Neural progenitor cell (in vitro differentiated cells): ENCODE data around the gene SCARF1. TPM values are rescaled to one million over a fixed set of nuclear protein-coding genes. Genes with fewer than 3 reads are reported as not detected.

Source experiments
- DNase-seq: peaks from one replicate; pipeline ENCODE4 v3.0.0-alpha.2; 2016; ENCODE audit warnings: low spot score
- H2AFZ ChIP-seq: fragments of 200-600 bp; sonication (generic); replicated peaks from 2 replicates; pipeline ENCODE4 v1.6.1; 2016; ENCODE audit warnings: antibody characterized with exemption
- H3F3A ChIP-seq: fragments of 200-600 bp; sonication (generic); 2 replicates; pipeline ENCODE4 v1.6.1; 2016; ENCODE audit warnings: antibody characterized with exemption, low read depth
- H3K27ac ChIP-seq: fragments of 200-600 bp; sonication (generic); 2 replicates; pipeline ENCODE4 v1.5.1; 2016; ENCODE audit warnings: mild to moderate bottlenecking
- H3K27me3 ChIP-seq: fragments of 200-600 bp; sonication (generic); 2 replicates; pipeline ENCODE4 v1.6.1; 2016; ENCODE audit warnings: mild to moderate bottlenecking, moderate library complexity
- H3K36me3 ChIP-seq: fragments of 200-600 bp; sonication (generic); 2 replicates; pipeline ENCODE4 v1.5.1; 2016
- H3K4me1 ChIP-seq: fragments of 200-600 bp; sonication (generic); 2 replicates; pipeline ENCODE4 v1.6.1; 2016; ENCODE audit warnings: mixed run types
- H3K4me2 ChIP-seq: fragments of 200-600 bp; sonication (generic); 2 replicates; pipeline ENCODE4 v1.6.1; 2016
- H3K4me3 ChIP-seq: fragments of 200-600 bp; sonication (generic); 2 replicates; pipeline ENCODE4 v1.5.1; 2016
- H3K79me2 ChIP-seq: fragments of 200-600 bp; sonication (generic); 2 replicates; pipeline ENCODE4 v1.6.1; 2016; ENCODE audit warnings: low read depth
- H3K9ac ChIP-seq: fragments of 200-600 bp; sonication (generic); 2 replicates; pipeline ENCODE4 v1.6.1; 2016
- H3K9me3 ChIP-seq: fragments of 200-600 bp; sonication (generic); 2 replicates; pipeline ENCODE4 v1.5.1; 2016; ENCODE audit warnings: low read depth
- H4K20me1 ChIP-seq: fragments of 200-600 bp; sonication (generic); 2 replicates; pipeline ENCODE4 v1.6.1; 2016; ENCODE audit warnings: low read depth
- H3K27ac Mint-ChIP-seq: 3 replicates; pipeline ENCODE4 v1.8.0; 2021; ENCODE audit warnings: mixed read lengths
- H3K27me3 Mint-ChIP-seq: 2 replicates; pipeline ENCODE4 v1.8.0; 2022; ENCODE audit warnings: low read depth, mild to moderate bottlenecking, inconsistent platforms, moderate library complexity, mixed read lengths; ENCODE audit not compliant: insufficient read depth
- H3K36me3 Mint-ChIP-seq: 3 replicates; pipeline ENCODE4 v1.8.0; 2021; ENCODE audit warnings: mixed read lengths
- H3K4me1 Mint-ChIP-seq: 3 replicates; pipeline ENCODE4 v1.8.0; 2021; ENCODE audit warnings: mixed read lengths
- H3K4me3 Mint-ChIP-seq: 3 replicates; pipeline ENCODE4 v1.8.0; 2021; ENCODE audit warnings: mild to moderate bottlenecking, moderate library complexity, mixed read lengths
- H3K9me3 Mint-ChIP-seq: 3 replicates; pipeline ENCODE4 v1.8.0; 2020; ENCODE audit warnings: mixed read lengths
- EZH2 ChIP-seq: fragments of 200-600 bp; sonication (generic); IDR thresholded peaks from 2 replicates; pipeline ENCODE4 v1.6.1; 2017; ENCODE audit warnings: antibody characterized with exemption, mild to moderate bottlenecking, moderate library complexity
- EZH2phosphoT487 ChIP-seq: fragments of 200-600 bp; sonication (generic); IDR thresholded peaks from 2 replicates; pipeline ENCODE4 v1.6.1; 2017; ENCODE audit warnings: antibody characterized with exemption
- total RNA-seq: library from RNA; depleted of rRNA; stranded (reverse); fragments of >200 nt; gene quantifications from 2 replicates; pipeline ENCODE4 v1.2.3, GENCODE V29; 2015; ENCODE audit warnings: low replicate concordance
- TF ChIP-seq, protein P1 (sequence below): fragments of 200-600 bp; sonication (generic); IDR thresholded peaks from 2 replicates; pipeline ENCODE4 v1.5.1; 2017; ENCODE audit warnings: antibody characterized with exemption, mild to moderate bottlenecking

SCARF1 gene
- total RNA-seq, 1 donor from 2014 or later = not detected

DNA sequence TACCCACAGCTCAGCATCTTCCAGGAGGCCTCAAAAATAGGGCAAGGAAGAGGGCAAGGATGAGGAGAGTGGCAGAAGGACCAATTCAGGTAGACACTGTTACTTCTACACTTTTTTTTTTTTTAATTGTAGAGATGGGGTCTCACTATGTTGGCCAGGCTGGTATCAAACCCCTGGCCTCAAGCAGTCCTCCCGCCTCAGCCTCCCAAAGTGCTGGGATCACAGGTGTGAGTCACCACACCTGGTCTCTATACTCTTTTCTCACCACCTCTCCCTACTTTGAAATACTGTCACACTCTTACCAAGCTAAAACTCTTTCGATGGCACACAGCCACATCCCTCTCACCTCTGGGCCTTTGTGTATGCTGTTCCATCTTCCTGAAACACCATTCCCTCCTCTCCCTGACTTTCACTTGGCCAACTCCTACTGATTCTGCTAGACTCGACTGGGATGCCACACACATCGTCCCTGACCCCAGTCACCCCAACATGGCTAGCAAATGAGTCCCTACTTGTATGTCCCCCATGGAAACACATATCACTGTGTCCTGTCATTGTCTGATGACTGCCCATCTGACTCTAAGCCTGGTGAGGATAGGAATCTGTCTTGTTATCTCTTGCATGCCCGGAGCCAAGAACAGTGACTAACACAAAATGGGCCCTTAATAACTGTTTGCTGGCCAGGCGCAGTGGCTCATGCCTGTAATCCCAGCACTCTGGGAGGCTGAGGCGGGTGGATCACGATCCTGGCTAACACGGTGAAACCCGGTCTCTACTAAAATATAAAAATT lies 9.7 kb downstream of the SCARF1 start:
- DNase-seq = no peak
- peaks cover 8% of the 10 kb centered on the region for H3F3A ChIP-seq
- Mint-ChIP-seq H3K4me3 (no peak overlapping the region), H3K27ac (no peak overlapping the region), H3K36me3 (no peaks in the 10 kb centered on the region), H3K4me1 (peaks cover 30% of the 10 kb centered on the region), H3K9me3 (no peaks in the 10 kb centered on the region), H3K27me3 (peaks cover 4% of the 10 kb centered on the region)
- no peak overlapping the region for H3K4me3 ChIP-seq
- H4K20me1 ChIP-seq = no peaks in the 10 kb centered on the region
- no peaks in the 10 kb centered on the region for H3K36me3 ChIP-seq
- H3K27me3 ChIP-seq = peaks cover 11% of the 10 kb centered on the region
- peaks cover 14% of the 10 kb centered on the region for H3K4me1 ChIP-seq
- no peak overlapping the region for H3K27ac ChIP-seq
- H3K9me3 ChIP-seq = no peaks in the 10 kb centered on the region
- H3K79me2 ChIP-seq = no peaks in the 10 kb centered on the region
- TF ChIP-seq, protein P1, sequence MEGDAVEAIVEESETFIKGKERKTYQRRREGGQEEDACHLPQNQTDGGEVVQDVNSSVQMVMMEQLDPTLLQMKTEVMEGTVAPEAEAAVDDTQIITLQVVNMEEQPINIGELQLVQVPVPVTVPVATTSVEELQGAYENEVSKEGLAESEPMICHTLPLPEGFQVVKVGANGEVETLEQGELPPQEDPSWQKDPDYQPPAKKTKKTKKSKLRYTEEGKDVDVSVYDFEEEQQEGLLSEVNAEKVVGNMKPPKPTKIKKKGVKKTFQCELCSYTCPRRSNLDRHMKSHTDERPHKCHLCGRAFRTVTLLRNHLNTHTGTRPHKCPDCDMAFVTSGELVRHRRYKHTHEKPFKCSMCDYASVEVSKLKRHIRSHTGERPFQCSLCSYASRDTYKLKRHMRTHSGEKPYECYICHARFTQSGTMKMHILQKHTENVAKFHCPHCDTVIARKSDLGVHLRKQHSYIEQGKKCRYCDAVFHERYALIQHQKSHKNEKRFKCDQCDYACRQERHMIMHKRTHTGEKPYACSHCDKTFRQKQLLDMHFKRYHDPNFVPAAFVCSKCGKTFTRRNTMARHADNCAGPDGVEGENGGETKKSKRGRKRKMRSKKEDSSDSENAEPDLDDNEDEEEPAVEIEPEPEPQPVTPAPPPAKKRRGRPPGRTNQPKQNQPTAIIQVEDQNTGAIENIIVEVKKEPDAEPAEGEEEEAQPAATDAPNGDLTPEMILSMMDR = no peak
- TF ChIP-seq EZH2 = no peak
- no peak for TF ChIP-seq EZH2phosphoT487
- no peak overlapping the region for H3K4me2 ChIP-seq
- no peak overlapping the region for H3K9ac ChIP-seq
- no peak overlapping the region for H2AFZ ChIP-seq

DNA sequence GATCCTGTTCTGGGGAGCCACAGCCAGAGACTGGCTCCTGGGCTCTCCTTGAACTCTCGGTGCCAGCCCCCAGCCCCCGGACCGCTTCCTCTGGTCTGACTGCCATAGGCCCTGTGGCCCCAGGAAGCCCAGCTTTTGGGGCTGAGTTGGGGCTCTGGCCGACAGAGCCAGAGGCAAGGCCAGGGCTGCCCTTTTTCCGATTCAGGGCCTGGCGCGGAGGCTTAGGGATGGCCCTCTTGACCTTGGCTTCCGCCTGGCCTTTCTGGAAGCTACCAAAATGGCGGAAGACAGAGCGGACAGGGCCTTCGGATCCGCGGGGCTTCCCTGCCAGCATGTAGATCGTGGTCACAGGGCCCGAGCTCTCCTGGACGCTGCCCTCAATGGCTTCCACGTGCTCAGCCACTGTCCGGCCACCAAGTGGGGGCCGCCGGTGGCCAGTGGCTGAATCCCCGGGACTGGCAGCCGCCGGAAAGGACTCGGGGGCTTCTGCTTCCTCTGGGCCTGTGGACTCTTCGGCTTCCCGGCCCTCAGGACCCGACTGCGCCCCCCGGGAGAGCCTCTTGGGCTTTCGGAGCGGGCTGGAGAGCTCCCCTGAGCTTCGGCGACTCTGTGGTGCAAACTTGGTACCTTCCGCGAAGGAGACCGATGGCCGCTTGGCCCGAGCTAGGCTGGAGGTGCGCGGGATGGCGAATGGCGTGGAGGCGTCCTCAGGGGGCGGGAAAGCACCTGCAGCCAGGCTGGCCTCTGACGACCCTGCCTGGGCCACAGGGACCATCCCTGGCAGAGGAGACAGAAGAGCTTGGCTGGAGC lies 10.5 kb downstream of the SCARF1 start:
- Histone ChIP-seq H4K20me1 (no peaks in the 10 kb centered on the region), H3K9ac (no peak overlapping the region), H3K27me3 (peaks cover 19% of the 10 kb centered on the region), H3K4me3 (no peak overlapping the region), H3K27ac (no peak overlapping the region), H3K4me2 (no peak overlapping the region), H3K36me3 (no peaks in the 10 kb centered on the region), H3K9me3 (no peaks in the 10 kb centered on the region), H3K79me2 (no peaks in the 10 kb centered on the region), H3K4me1 (peaks cover 14% of the 10 kb centered on the region), H2AFZ (no peak overlapping the region), H3F3A (peaks cover 14% of the 10 kb centered on the region)
- DNase-seq = no peak
- Mint-ChIP-seq H3K4me1 (peaks cover 33% of the 10 kb centered on the region), H3K27ac (no peak overlapping the region), H3K9me3 (no peaks in the 10 kb centered on the region), H3K36me3 (no peaks in the 10 kb centered on the region), H3K4me3 (no peak overlapping the region), H3K27me3 (peaks cover 4% of the 10 kb centered on the region)
- TF ChIP-seq EZH2 = no peak
- TF ChIP-seq, protein P1 = no peak
- TF ChIP-seq EZH2phosphoT487 = no peak

DNA sequence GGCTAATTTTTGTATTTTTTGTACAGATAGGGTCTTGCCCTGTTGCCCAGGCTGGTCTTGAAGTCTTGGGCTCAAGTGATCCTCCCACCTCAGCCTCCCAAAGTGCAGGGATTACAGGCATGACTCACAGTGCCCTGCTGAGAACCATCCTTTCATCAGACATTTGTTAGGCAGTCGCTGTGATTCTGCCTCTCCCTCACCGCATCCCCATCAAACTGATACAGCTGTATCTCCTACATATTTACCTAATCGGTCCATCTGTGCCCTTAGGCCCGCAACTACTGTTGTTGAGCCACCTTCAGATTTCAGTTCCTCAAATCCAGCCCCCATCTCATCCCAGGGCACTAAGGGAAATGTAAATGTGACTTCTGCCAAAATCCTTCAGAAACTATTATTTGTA lies 14.9 kb downstream of the SCARF1 start:
- Mint-ChIP-seq H3K36me3 (no peaks in the 10 kb centered on the region), H3K4me1 (peaks cover 28% of the 10 kb centered on the region), H3K27me3 (peaks cover 8% of the 10 kb centered on the region)

More for the DNA sequence above, 14.9 kb downstream of the SCARF1 start:
- H3K79me2 ChIP-seq = no peaks in the 10 kb centered on the region
- peaks cover 20% of the 10 kb centered on the region for H3K4me1 ChIP-seq
- H4K20me1 ChIP-seq = peaks cover 12% of the 10 kb centered on the region
- TF ChIP-seq EZH2phosphoT487 = no peak
- TF ChIP-seq, protein P1 = no peak
- no peak for TF ChIP-seq EZH2
- H3K4me3 ChIP-seq = no peak overlapping the region
- H2AFZ ChIP-seq = no peak overlapping the region
- peaks cover 27% of the 10 kb centered on the region for H3F3A ChIP-seq
- H3K27ac Mint-ChIP-seq = no peak overlapping the region
- H3K4me2 ChIP-seq = no peak overlapping the region
- H3K27me3 ChIP-seq = peaks cover 35% of the 10 kb centered on the region
- H3K27ac ChIP-seq = no peak overlapping the region
- peak overlapping the region; percentile 83 for H3K4me3 Mint-ChIP-seq
- DNase-seq = no peak
- H3K9me3 ChIP-seq = no peaks in the 10 kb centered on the region
- no peaks in the 10 kb centered on the region for H3K9me3 Mint-ChIP-seq
- H3K9ac ChIP-seq = no peak overlapping the region
- H3K36me3 ChIP-seq = no peaks in the 10 kb centered on the region
